Measurements from ENCODE around the gene MCL1.

Gene MCL1

GRCh38 chr1:150537732-150538684, 41.4 kb downstream of the MCL1 start:
- DNase-seq (ENCODE audit: low read depth in 2 of 2): peak in 1 of 2 experiments; percentile 52

- no peak for DNase-seq (ENCODE audit: low read depth in 2 of 2)
These were observed 42.3 kb downstream of the MCL1 start for GRCh38 chr1:150536836-150537731.

- DNase-seq (ENCODE audit: low read depth in 2 of 2): no peak
These were observed 43.7 kb downstream of the MCL1 start for GRCh38 chr1:150535511-150536287.

- no peak for DNase-seq (ENCODE audit: low read depth in 2 of 2)
These were observed 45.4 kb downstream of the MCL1 start for GRCh38 chr1:150534002-150534401.

- DNase-seq (ENCODE audit: low read depth in 2 of 2): no peak
These were observed 46.5 kb downstream of the MCL1 start for GRCh38 chr1:150532860-150533259.

GRCh38 chr1:150530491-150531159, 48.8 kb downstream of the MCL1 start:
- DNase-seq (ENCODE audit: low read depth in 2 of 2): no peak

GRCh38 chr1:150529017-150529416, 50.4 kb downstream of the MCL1 start:
- DNase-seq (ENCODE audit: low read depth in 2 of 2): no peak

- DNase-seq (ENCODE audit: low read depth in 2 of 2): no peak
These were observed 51.2 kb downstream of the MCL1 start for GRCh38 chr1:150528196-150528595.

- no peak for DNase-seq (ENCODE audit: low read depth in 2 of 2)
These were observed 54.1 kb downstream of the MCL1 start for GRCh38 chr1:150525348-150525747.
